CD8-positive, alpha-beta memory T cell (primary cell): ENCODE measurements around the gene CDC34. TPM values are rescaled to one million over a fixed set of nuclear protein-coding genes. Genes with fewer than 3 reads are reported as not detected.

Source experiments
- CTCF ChIA-PET: fragments of 350-600 bp; sonication (Branson Sonifier 250); formaldehyde crosslinking; loops from one replicate; lab custom pipeline; 2021; ENCODE audit warnings: antibody characterized with exemption; lab: Charles Lee
- POLR2A ChIA-PET: fragments of 350-600 bp; sonication (Branson Sonifier 250); formaldehyde crosslinking; loops from one replicate; lab custom pipeline; 2021; ENCODE audit warnings: antibody characterized with exemption; lab: Charles Lee
- DNase-seq, 5 donors: peaks; one replicate each; pipeline versions ENCODE4 v3.0.0 to v3.0.0-alpha.2; 2020 to 2022; ENCODE audit warnings: mixed read lengths in 1 of 5
- H3K27ac ChIP-seq: one replicate; pipeline ENCODE4 v1.7.0; 2013; ENCODE audit warnings: low read depth, mild to moderate bottlenecking, low read length, moderate library complexity
- H3K27me3 ChIP-seq: 2 replicates; pipeline ENCODE4 v1.7.0; 2013; ENCODE audit warnings: low read length, mild to moderate bottlenecking; ENCODE audit not compliant: insufficient read depth, poor library complexity, severe bottlenecking
- H3K36me3 ChIP-seq: 2 replicates; pipeline ENCODE4 v1.7.0; 2013; ENCODE audit warnings: mild to moderate bottlenecking, low read length, moderate library complexity; ENCODE audit not compliant: insufficient read depth
- H3K4me1 ChIP-seq: 2 replicates; pipeline ENCODE4 v1.7.0; 2013; ENCODE audit warnings: mild to moderate bottlenecking, low read length, moderate library complexity; ENCODE audit not compliant: insufficient read depth
- H3K4me3 ChIP-seq: 2 replicates; pipeline ENCODE4 v1.7.0; 2013; ENCODE audit warnings: mild to moderate bottlenecking, low read length
- H3K9me3 ChIP-seq: 2 replicates; pipeline ENCODE4 v1.7.0; 2013; ENCODE audit warnings: mild to moderate bottlenecking, low read length
- H3K27ac Mint-ChIP-seq, 8 donors: one replicate each; pipeline ENCODE4 v1.8.0; 2020 to 2021; ENCODE audit warnings: mixed read lengths in 8 of 8, mild to moderate bottlenecking in 6 of 8, inconsistent platforms in 3 of 8, moderate library complexity in 3 of 8
- H3K27me3 Mint-ChIP-seq, 2 donors: one replicate each; pipeline ENCODE4 v1.8.0; 2020 to 2021; ENCODE audit warnings: mixed read lengths in 2 of 2, mild to moderate bottlenecking in 1 of 2, moderate library complexity in 1 of 2
- H3K36me3 Mint-ChIP-seq, 3 donors: one replicate each; pipeline ENCODE4 v1.8.0; 2020 to 2021; ENCODE audit warnings: mixed read lengths in 3 of 3, inconsistent platforms in 1 of 3, mild to moderate bottlenecking in 1 of 3
- H3K4me1 Mint-ChIP-seq, 3 donors: one replicate each; pipeline ENCODE4 v1.8.0; 2020 to 2021; ENCODE audit warnings: mixed read lengths in 3 of 3, inconsistent platforms in 1 of 3, mild to moderate bottlenecking in 1 of 3
- H3K4me3 Mint-ChIP-seq, 7 donors: one replicate each; pipeline ENCODE4 v1.8.0; 2020 to 2021; ENCODE audit warnings: mixed read lengths in 7 of 7, mild to moderate bottlenecking in 6 of 7, moderate library complexity in 4 of 7, inconsistent platforms in 2 of 7
- H3K9me3 Mint-ChIP-seq, 5 donors: one replicate each; pipeline ENCODE4 v1.8.0; 2020 to 2022; ENCODE audit warnings: mixed read lengths in 5 of 5, mild to moderate bottlenecking in 3 of 5, moderate library complexity in 2 of 5, inconsistent platforms in 1 of 5
- polyA plus RNA-seq: library from polyadenylated mRNA; unstranded; fragments of 300-500 nt; fragmentation: Illumina TruSeq; gene quantifications from one replicate; pipeline ENCODE4 v1.2.3, GENCODE V29; 2021
- total RNA-seq, 2 experiments: library from RNA; stranded (reverse); gene quantifications; one replicate each; pipeline ENCODE4 v1.2.3, GENCODE V29; 2021

Gene CDC34
- total and polyA plus RNA-seq, 3 experiments from 2014 or later, result 46.9 to 57.8 (median 56.9) TPM

- Mint-ChIP-seq H3K4me3 (no peak overlapping the region), H3K27ac (no peak overlapping the region), H3K27me3 (peaks cover 13 to 14% of the 10 kb centered on the region in 2 donors), H3K9me3 (no peaks in the 10 kb centered on the region), H3K36me3 (no peaks in the 10 kb centered on the region), H3K4me1 (peaks cover 0 to 26% (median 3%) of the 10 kb centered on the region in 3 donors)
- Histone ChIP-seq H3K4me1 (no peaks in the 10 kb centered on the region), H3K36me3 (no peaks in the 10 kb centered on the region), H3K27me3 (peaks cover 16% of the 10 kb centered on the region), H3K9me3 (no peaks in the 10 kb centered on the region), H3K4me3 (no peak overlapping the region), H3K27ac (no peak overlapping the region)
- CTCF ChIA-PET, result interaction anchor here (1.2 to 1.5 kb wide), 2 partner anchors 11 to 16 kb away, joined by 5 to 12 read pairs; no protein-coding TSS in a partner anchor
- POLR2A ChIA-PET, result no interaction called here
- no peak for DNase-seq
These were observed 36.5 kb upstream of the CDC34 start for GRCh38 chr19:495081-495401.

- H3K27me3 Mint-ChIP-seq, result peaks cover 13 to 14% of the 10 kb centered on the region in 2 donors
- Histone ChIP-seq H3K4me3 (no peak overlapping the region), H3K27ac (no peak overlapping the region), H3K36me3 (no peaks in the 10 kb centered on the region), H3K9me3 (no peaks in the 10 kb centered on the region), H3K27me3 (peaks cover 16% of the 10 kb centered on the region), H3K4me1 (no peaks in the 10 kb centered on the region)
- H3K27ac Mint-ChIP-seq, result no peak overlapping the region
- no peaks in the 10 kb centered on the region for H3K9me3 Mint-ChIP-seq
- ChIA-PET POLR2A (no interaction called here), CTCF (interaction anchor here (1.2 to 1.5 kb wide), 2 partner anchors 11 to 15 kb away, joined by 5 to 12 read pairs; no protein-coding TSS in a partner anchor)
- peaks cover 0 to 22% (median 3%) of the 10 kb centered on the region in 3 donors for H3K4me1 Mint-ChIP-seq
- H3K36me3 Mint-ChIP-seq, result no peaks in the 10 kb centered on the region
- peak in 2 of 5 donors; percentile 28 to 50 for DNase-seq
- H3K4me3 Mint-ChIP-seq, result no peak overlapping the region
These were observed 36.0 kb upstream of the CDC34 start for GRCh38 chr19:495402-496111.

- H3K27me3 Mint-ChIP-seq, result peaks cover 13 to 14% of the 10 kb centered on the region in 2 donors
- ChIA-PET CTCF (interaction anchor here (1.2 to 1.5 kb wide), 2 partner anchors 10 to 15 kb away, joined by 5 to 12 read pairs; no protein-coding TSS in a partner anchor), POLR2A (no interaction called here)
- peaks cover 0 to 22% (median 3%) of the 10 kb centered on the region in 3 donors for H3K4me1 Mint-ChIP-seq
- no peak within 1 kb of the TSS for H3K4me3 Mint-ChIP-seq
- Histone ChIP-seq H3K36me3 (no peaks in the 10 kb centered on the region), H3K27me3 (peaks cover 16% of the 10 kb centered on the region), H3K4me3 (no peak within 1 kb of the TSS), H3K27ac (no peak within 1 kb of the TSS), H3K9me3 (no peaks in the 10 kb centered on the region), H3K4me1 (no peaks in the 10 kb centered on the region)
- H3K27ac Mint-ChIP-seq, result no peak within 1 kb of the TSS
- H3K9me3 Mint-ChIP-seq, result no peaks in the 10 kb centered on the region
- no peaks in the 10 kb centered on the region for H3K36me3 Mint-ChIP-seq
- DNase-seq, result no peak
These were observed 35.4 kb upstream of the CDC34 start, which contains the start of gene MADCAM1 for GRCh38 chr19:496112-496665. Gene MADCAM1, plus strand, starts transcription at chr19:496486. Its CDS starts 14 bp downstream, at chr19:496500.

- ChIA-PET CTCF (interaction anchor here (1.9 kb wide), 1 partner anchor 10 kb away, joined by 5 read pairs; no protein-coding TSS in a partner anchor), POLR2A (no interaction called here)
- no peak overlapping the region for H3K4me3 Mint-ChIP-seq
These were observed 34.6 kb upstream of the CDC34 start for GRCh38 chr19:496986-497385.

GRCh38 chr19:497491-497868 is 34.1 kb upstream of the CDC34 start:
- peaks cover 13 to 14% of the 10 kb centered on the region in 2 donors for H3K27me3 Mint-ChIP-seq
- Histone ChIP-seq H3K4me3 (no peak overlapping the region), H3K27me3 (peaks cover 16% of the 10 kb centered on the region), H3K27ac (no peak overlapping the region), H3K36me3 (no peaks in the 10 kb centered on the region), H3K9me3 (no peaks in the 10 kb centered on the region), H3K4me1 (no peaks in the 10 kb centered on the region)
- H3K36me3 Mint-ChIP-seq, result no peaks in the 10 kb centered on the region
- no peaks in the 10 kb centered on the region for H3K9me3 Mint-ChIP-seq
- ChIA-PET CTCF (interaction anchor here (1.3 to 1.9 kb wide), 3 partner anchors 9 to 14 kb away, joined by 4 to 6 read pairs (median 5); no protein-coding TSS in a partner anchor), POLR2A (interaction anchor here (0.9 kb wide), 1 partner anchor 9 kb away, joined by 4 read pairs; no protein-coding TSS in a partner anchor)
- no peak overlapping the region for H3K4me3 Mint-ChIP-seq
- H3K27ac Mint-ChIP-seq, result no peak overlapping the region
- peaks cover 0 to 22% (median 3%) of the 10 kb centered on the region in 3 donors for H3K4me1 Mint-ChIP-seq
- no peak for DNase-seq

More at GRCh38 chr19:496986-497385, 34.6 kb upstream of the CDC34 start:
- Mint-ChIP-seq H3K36me3 (no peaks in the 10 kb centered on the region), H3K9me3 (no peaks in the 10 kb centered on the region), H3K27me3 (peaks cover 13 to 14% of the 10 kb centered on the region in 2 donors), H3K4me1 (peaks cover 0 to 22% (median 3%) of the 10 kb centered on the region in 3 donors), H3K27ac (no peak overlapping the region)
- Histone ChIP-seq H3K4me1 (no peaks in the 10 kb centered on the region), H3K27ac (no peak overlapping the region), H3K4me3 (no peak overlapping the region), H3K27me3 (peaks cover 16% of the 10 kb centered on the region), H3K9me3 (no peaks in the 10 kb centered on the region), H3K36me3 (no peaks in the 10 kb centered on the region)
- no peak for DNase-seq

- DNase-seq, result no peak
- ChIA-PET POLR2A (interaction anchor here (0.9 kb wide), 1 partner anchor 9 kb away, joined by 4 read pairs; no protein-coding TSS in a partner anchor), CTCF (interaction anchor here (1.3 to 1.9 kb wide), 3 partner anchors 9 to 13 kb away, joined by 4 to 6 read pairs (median 5); no protein-coding TSS in a partner anchor)
- H3K36me3 Mint-ChIP-seq, result no peaks in the 10 kb centered on the region
- H3K4me1 ChIP-seq, result no peaks in the 10 kb centered on the region
- H3K4me3 ChIP-seq, result no peak overlapping the region
- H3K9me3 ChIP-seq, result no peaks in the 10 kb centered on the region
- no peak overlapping the region for H3K27ac ChIP-seq
- no peaks in the 10 kb centered on the region for H3K9me3 Mint-ChIP-seq
- peaks cover 0 to 22% (median 3%) of the 10 kb centered on the region in 3 donors for H3K4me1 Mint-ChIP-seq
- H3K27ac Mint-ChIP-seq, result no peak overlapping the region
- no peaks in the 10 kb centered on the region for H3K36me3 ChIP-seq
- peak overlapping the region in 1 of 7 donors; percentile 68 for H3K4me3 Mint-ChIP-seq
- H3K27me3 ChIP-seq, result peaks cover 16% of the 10 kb centered on the region
- H3K27me3 Mint-ChIP-seq, result peaks cover 13 to 14% of the 10 kb centered on the region in 2 donors
These were observed 33.6 kb upstream of the CDC34 start for GRCh38 chr19:497869-498510.

GRCh38 chr19:498511-498891 is 33.1 kb upstream of the CDC34 start:
- Mint-ChIP-seq H3K27ac (no peak overlapping the region), H3K9me3 (no peaks in the 10 kb centered on the region), H3K27me3 (peaks cover 13 to 14% of the 10 kb centered on the region in 2 donors), H3K4me3 (no peak overlapping the region), H3K4me1 (peaks cover 0 to 22% (median 3%) of the 10 kb centered on the region in 3 donors), H3K36me3 (no peaks in the 10 kb centered on the region)
- Histone ChIP-seq H3K27ac (no peak overlapping the region), H3K4me3 (no peak overlapping the region), H3K9me3 (no peaks in the 10 kb centered on the region), H3K4me1 (no peaks in the 10 kb centered on the region), H3K36me3 (no peaks in the 10 kb centered on the region), H3K27me3 (peaks cover 16% of the 10 kb centered on the region)
- ChIA-PET POLR2A (interaction anchor here (0.9 kb wide), 1 partner anchor 8 kb away, joined by 4 read pairs; no protein-coding TSS in a partner anchor), CTCF (interaction anchor here (1.3 to 1.9 kb wide), 3 partner anchors 8 to 13 kb away, joined by 4 to 6 read pairs (median 5); no protein-coding TSS in a partner anchor)
- no peak for DNase-seq
